GM23248 (cell line): ENCODE results near the gene POU5F1.
"Not testable (repeated sequence)": the region's sequence is repeated elsewhere in the genome, so short reads cannot be mapped to it uniquely, and the experiment has no call there.

Experiments used
- EZH2 ChIP-seq: fragments of 200-600 bp; sonication (generic); IDR thresholded peaks from 2 replicates; pipeline ENCODE4 v1.6.1; 2018; ENCODE audit warnings: antibody characterized with exemption, mild to moderate bottlenecking; ENCODE audit not compliant: insufficient read depth, poor library complexity, severe bottlenecking
- EZH2phosphoT487 ChIP-seq: fragments of 200-600 bp; sonication (generic); IDR thresholded peaks from 2 replicates; pipeline ENCODE4 v1.6.1; 2018; ENCODE audit warnings: antibody characterized with exemption, moderate library complexity, mild to moderate bottlenecking, low read depth; ENCODE audit not compliant: insufficient read depth

- not testable (repeated sequence) for TF ChIP-seq EZH2phosphoT487, EZH2
Measured at GRCh38 chr6:31189223-31189622, 18.7 kb upstream of the POU5F1 start.
